GM12875 (cell line): Measurements from ENCODE around the gene GBX1.

Source experiments
- H3K4me3 ChIP-seq: one replicate; pipeline ENCODE4 v1.5.1; 2011; ENCODE audit warnings: low read depth, low read length, control low read depth
- TF ChIP-seq, protein P1 (sequence below): IDR thresholded peaks from 2 replicates; pipeline ENCODE4 v1.5.1; 2011; ENCODE audit warnings: low read depth, mild to moderate bottlenecking, control low read depth, inconsistent platforms, low read length, moderate library complexity, borderline replicate concordance; ENCODE audit not compliant: insufficient read depth

Gene GBX1

DNA sequence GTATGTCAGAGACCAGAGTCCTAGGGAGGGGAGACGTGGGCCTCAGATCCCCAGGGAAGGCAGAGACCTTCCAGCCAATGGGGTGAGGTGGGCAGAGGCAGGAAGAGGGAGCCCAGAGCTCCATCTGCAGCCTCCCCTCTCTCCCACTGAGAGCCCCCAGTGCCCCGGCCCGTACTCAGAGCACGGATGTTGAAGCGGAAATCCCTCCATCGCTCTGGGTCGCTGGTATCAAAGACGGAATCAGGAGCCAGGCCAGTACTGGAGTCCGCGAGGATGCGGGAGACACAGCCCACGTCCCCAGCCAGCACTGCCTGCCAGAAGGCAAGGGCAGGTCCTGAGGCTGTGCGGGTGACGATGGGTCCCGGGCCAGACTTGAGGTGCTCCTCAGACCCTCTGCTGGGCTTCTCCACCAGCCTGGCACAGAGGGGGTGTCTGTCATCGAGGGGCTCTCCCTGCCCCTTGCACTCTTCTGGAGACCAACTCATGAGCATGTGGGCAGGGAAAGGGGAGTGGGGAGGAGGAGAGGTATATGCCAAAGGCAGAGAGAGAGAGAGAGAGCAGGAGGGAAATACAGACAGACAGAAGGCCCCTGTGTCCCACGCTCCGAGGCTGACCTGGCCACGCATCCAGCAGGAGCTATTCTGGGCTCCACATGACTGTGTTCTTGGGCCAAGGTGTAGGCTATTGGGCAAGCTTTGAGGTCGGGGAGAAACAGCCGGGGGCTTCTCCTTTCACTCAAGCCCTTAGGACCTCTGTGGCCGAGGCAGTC, 19.3 kb upstream of the GBX1 start, which contains the start of gene ASB10:
ASB10 (minus strand) TSS at position 611 of the 769 bp plus-strand sequence; CDS start at position 491, 120 bp downstream.
- TF ChIP-seq, protein P1, sequence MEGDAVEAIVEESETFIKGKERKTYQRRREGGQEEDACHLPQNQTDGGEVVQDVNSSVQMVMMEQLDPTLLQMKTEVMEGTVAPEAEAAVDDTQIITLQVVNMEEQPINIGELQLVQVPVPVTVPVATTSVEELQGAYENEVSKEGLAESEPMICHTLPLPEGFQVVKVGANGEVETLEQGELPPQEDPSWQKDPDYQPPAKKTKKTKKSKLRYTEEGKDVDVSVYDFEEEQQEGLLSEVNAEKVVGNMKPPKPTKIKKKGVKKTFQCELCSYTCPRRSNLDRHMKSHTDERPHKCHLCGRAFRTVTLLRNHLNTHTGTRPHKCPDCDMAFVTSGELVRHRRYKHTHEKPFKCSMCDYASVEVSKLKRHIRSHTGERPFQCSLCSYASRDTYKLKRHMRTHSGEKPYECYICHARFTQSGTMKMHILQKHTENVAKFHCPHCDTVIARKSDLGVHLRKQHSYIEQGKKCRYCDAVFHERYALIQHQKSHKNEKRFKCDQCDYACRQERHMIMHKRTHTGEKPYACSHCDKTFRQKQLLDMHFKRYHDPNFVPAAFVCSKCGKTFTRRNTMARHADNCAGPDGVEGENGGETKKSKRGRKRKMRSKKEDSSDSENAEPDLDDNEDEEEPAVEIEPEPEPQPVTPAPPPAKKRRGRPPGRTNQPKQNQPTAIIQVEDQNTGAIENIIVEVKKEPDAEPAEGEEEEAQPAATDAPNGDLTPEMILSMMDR, result no peak
- no peak within 1 kb of the TSS for H3K4me3 ChIP-seq

DNA sequence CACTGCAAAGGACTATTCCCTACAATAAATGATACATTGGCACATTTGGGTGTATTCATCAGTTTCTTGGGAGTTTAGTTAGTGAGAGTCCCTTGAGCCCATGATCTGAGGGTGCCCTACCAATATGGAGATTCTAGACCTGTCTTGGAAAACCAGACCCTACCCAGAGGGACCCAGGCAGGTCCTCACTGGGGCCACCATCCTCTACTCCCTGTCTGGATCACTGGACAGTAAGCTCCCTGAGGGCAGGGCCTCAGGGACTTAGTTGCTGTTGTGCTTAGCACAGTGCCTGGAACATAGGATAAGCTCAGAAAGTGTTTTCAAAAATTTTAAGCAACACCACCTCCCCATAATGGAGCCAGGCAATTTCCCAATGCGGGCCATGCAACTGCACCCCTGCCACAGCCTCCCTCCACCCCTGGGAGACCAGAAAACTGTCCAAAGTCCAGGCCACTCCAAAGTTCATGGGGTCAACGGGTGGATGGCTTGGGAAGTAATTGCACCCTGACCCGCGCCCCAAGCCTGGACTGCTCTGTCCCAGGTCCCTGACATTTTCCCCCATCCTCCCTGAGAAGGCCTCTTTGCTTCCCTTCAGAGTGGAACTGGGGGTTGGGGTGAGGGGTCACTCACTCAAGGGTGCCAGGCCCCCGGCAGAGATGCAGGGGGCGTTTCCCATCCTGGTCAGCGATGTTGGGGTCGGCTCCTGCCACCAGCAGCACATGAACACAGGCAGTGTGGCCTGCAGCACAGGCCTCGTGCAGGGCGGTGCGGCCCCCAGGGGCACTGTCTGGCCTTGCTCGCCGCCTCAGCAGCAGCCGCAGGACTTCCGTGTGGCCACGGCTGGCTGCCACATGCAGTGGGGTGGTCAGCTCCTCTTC, 18.5 kb upstream of the GBX1 start:
- H3K4me3 ChIP-seq, result no peak overlapping the region
- TF ChIP-seq, protein P1, result no peak

DNA sequence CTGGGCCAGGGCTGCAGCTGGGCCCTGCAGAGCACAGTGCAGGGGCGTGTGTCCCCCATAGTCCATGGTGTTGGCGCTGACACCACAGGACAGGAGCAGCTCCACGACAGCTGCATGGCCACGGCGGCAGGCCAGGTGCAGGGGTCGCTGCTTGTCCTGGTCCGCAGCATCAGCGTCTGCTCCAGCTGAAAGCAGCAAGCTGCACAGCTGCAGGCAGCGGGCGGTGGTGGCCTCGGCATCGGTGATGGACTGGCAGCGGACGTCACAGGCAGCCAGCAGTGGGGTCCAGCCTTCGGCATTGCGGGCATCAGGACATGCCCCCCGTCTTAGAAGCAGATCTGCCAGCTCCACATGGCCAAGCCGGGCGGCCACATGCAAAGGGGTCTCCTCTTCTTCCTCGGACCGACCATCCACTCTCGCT, 13.5 kb upstream of the GBX1 start:
- no peak overlapping the region for H3K4me3 ChIP-seq
- TF ChIP-seq, protein P1, result no peak

DNA sequence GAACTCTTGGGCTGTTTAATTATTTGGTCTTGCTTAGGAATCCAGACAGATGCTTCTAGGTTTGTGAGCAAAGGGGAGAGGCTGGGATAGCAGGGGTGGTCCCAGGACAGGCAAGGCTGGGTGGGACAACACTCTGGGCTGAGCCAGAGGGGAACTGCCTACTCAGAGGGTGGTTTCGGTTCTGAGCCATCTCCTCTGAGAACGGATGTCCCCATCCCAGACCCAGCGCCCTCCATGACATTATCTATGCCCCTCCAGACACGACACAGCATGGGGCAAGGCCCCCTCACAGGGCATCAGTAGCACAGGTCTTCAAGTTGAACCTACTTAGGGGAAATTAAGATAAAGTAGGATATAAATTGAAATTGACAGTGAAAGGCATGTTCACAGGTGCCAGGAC, 12.5 kb upstream of the GBX1 start:
- no peak overlapping the region for H3K4me3 ChIP-seq
- TF ChIP-seq, protein P1, result no peak

DNA sequence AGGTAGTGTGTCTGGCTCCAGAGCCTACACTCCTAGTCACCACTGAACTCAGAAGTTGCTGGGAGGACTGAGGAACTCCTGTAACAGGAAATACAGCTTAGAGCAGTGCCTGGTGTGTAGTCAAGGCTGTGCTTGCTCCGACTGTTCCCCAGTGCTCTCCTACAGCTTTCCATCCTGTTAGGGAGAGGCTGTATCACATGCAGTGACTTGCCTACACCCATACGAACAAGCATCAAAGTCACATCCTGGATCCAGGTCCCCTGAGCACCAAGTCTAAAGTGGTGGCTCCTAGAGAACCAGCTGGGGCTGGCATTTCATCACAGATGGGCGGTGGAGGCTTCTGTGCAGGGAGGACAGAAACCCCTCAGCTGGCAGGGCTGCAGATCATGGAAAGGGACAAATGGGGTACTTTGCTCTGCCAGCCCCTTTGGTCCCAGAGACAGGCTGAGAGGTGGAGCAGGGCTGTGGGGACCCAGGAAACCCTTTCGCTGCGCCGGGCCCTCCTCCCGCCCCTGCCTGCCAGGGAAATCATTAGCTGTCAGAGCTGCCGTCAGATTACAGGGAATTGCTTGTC, 11.9 kb upstream of the GBX1 start:
- TF ChIP-seq, protein P1, result no peak
- no peak overlapping the region for H3K4me3 ChIP-seq

DNA sequence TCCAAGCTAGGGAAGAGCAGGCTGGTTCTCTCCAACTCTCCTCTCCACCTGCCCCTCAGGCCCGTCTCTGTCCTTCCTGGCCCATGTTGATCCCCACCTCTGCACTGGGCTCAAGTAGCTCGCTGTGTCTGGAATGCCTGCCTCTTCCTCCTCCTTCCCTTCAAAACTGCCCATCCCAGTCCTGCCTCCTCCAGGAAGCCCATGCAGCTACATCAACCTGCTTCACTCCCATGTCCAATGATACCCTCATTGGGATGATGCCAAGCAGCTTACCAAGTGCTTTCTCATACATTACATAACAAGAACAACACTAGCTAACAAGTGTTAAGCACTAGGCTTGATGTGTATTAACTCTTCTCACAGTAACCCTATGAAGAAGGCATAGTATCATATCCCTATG, 11.3 kb upstream of the GBX1 start:
- H3K4me3 ChIP-seq, result no peak overlapping the region
- TF ChIP-seq, protein P1, result no peak
